Measurements from ENCODE around the gene PACRG.

Gene PACRG

DNA sequence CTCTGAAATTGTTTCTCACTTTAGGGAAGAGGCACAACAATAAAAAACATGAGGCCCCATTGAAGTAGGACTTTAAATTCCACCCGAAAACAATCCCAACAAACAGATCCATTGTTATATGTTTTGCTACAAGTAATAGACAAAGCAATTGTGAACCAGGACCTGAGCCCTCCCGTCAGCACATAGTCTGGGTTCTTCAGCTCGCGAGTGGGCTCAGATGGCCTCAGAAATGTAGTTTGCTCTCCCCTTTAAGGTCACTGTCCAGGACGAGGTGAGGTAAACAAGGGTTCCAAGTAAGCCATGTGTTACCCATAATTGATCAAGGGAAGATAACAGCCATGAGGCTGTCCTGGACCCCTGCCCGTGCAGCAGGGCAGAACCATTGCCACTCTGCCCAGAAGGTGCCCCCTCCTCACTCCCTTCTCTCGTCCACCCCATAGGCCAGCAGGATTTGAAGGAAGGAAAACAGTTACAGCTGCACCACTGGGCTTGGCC lies 526.6 kb downstream of the PACRG start:
- TF ChIP-seq Cebpa-rat (IDR thresholded peaks at IDR 0.05), result no peak
- Histone ChIP-seq H4K20me1 (no peaks in the 10 kb centered on the region), H3K36me3 (no peaks in the 10 kb centered on the region), H3K4me3 (no peak overlapping the region), H3K27ac (no peak overlapping the region), H3K4me1 (peaks cover 0 to 16% (median 6%) of the 10 kb centered on the region in 10 experiments; a peak in 12 of 20 replicates), H3K9me3 (replicated peaks in 1 of 11) (no peaks in the 10 kb centered on the region), H3K9ac (no peak overlapping the region), H3K27me3 (no peaks in the 10 kb centered on the region), H3K4me2 (no peak overlapping the region)

DNA sequence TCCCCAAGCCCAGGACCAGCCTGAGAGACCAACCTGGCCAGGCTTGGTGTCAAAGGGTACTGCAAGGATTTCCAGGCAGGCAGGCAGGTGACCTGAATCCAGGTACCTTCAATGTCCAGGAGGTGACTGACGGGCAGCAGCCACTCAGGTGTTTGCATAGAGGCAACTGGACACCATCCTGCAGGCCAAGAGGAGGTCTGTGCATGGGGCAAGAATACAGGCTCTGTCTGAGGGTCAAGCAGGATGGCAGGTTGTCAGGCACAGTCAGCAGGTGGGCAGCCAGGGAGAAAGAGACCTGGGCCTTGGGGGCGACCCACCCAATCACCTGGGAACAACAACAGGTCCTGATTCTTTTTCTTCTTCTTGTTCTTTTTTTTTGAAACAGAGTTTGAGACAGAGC lies 527.5 kb downstream of the PACRG start:
- no peak overlapping the region for H3K4me2 ChIP-seq
- H3K9me3 ChIP-seq (replicated peaks in 1 of 11), result no peaks in the 10 kb centered on the region

DNA sequence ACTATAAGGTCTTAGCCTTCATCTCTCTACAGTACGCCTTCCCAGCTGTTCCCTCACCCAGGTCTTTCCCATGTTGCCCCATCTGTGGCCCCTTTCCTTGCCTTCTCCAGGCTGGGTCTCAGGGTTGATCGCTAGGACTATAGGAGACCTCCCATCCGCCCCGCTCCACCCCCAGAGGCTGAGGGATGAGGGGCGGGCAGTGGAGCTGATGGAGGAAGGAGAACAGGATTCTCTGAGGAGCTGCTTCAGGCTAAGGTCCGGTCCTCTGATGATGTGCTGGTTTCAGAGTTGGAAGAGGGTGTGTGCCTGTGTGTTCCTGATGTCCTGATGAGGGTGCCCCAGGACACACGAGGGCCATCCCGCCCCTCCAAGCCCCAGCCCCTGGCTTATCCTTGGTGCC lies 531.9 kb downstream of the PACRG start:
- Histone ChIP-seq H3K4me1 (peaks cover 12 to 15% (median 13%) of the 10 kb centered on the region in 10 experiments; a peak in 19 of 20 replicates), H4K20me1 (no peaks in the 10 kb centered on the region), H3K9ac (no peak overlapping the region), H3K4me2 (peak overlapping the region; percentile 56 to 78 (median 66); a peak in 18 of 22 replicates), H3K27me3 (no peaks in the 10 kb centered on the region), H3K27ac (peak overlapping the region in 1 of 11 experiments; percentile 24; a peak in 1 of 22 replicates), H3K4me3 (no peak overlapping the region), H3K9me3 (replicated peaks in 1 of 11) (no peaks in the 10 kb centered on the region), H3K36me3 (no peaks in the 10 kb centered on the region)
- TF ChIP-seq Cebpa-rat (IDR thresholded peaks at IDR 0.05), result no peak

More for the DNA sequence above, 527.5 kb downstream of the PACRG start:
- Histone ChIP-seq H3K36me3 (no peaks in the 10 kb centered on the region), H3K4me1 (peaks cover 4 to 14% (median 6%) of the 10 kb centered on the region in 10 experiments; a peak in 19 of 20 replicates), H3K9ac (no peak overlapping the region), H4K20me1 (no peaks in the 10 kb centered on the region), H3K27ac (no peak overlapping the region), H3K27me3 (no peaks in the 10 kb centered on the region), H3K4me3 (no peak overlapping the region)
- no peak for TF ChIP-seq Cebpa-rat (IDR thresholded peaks at IDR 0.05)

DNA sequence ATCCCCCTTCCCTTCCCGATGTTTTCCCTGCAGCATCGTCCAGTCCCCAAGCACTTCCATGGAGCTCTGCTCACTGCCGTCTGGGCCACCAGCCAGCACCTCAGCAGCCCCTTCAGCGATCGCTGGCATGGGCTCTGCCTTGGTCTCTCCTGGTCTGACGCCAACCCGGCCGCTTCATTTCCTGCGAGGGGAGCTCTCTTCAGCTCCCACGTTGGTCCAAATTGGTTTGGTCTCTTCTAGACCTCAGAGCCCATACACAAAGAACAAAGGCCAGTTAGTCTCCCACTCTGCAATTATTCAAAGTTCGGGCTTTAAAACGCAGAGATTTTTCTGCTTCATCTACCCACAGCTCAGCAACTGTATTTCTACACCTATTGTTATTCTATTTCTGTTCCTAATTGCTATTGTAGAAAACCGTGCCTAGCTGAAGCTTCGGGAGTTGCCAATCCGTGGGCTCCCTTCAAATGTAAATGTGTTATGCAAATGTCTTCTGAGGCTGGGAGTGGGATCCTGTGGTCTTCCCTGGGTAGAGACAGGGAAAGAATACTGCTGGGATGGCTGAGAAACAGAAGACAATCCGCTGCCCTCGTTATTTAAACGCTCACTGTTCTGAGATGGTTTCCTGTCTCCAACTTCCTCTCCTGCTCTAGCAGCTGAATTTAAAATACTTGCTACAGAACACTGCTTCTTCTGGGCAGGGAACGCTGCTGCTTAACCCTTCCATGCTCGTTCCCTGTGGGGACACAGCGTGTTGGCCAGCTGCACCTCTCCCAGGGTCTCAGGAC lies 532.5 kb downstream of the PACRG start:
- Histone ChIP-seq H3K27ac (peak overlapping the region in 7 of 11 experiments; percentile 3 to 48 (median 24); a peak in 8 of 22 replicates), H3K4me1 (peaks cover 12 to 15% (median 13%) of the 10 kb centered on the region in 10 experiments; a peak in 19 of 20 replicates), H3K4me2 (peak overlapping the region; percentile 56 to 78 (median 66)), H3K36me3 (no peaks in the 10 kb centered on the region), H3K4me3 (no peak overlapping the region; a peak in 2 of 20 replicates), H3K27me3 (no peaks in the 10 kb centered on the region), H3K9ac (peak overlapping the region in 4 of 11 experiments; percentile 9 to 42 (median 28); a peak in 6 of 22 replicates), H3K9me3 (replicated peaks in 1 of 11) (no peaks in the 10 kb centered on the region), H4K20me1 (no peaks in the 10 kb centered on the region)
- no peak for TF ChIP-seq Cebpa-rat (IDR thresholded peaks at IDR 0.05)

DNA sequence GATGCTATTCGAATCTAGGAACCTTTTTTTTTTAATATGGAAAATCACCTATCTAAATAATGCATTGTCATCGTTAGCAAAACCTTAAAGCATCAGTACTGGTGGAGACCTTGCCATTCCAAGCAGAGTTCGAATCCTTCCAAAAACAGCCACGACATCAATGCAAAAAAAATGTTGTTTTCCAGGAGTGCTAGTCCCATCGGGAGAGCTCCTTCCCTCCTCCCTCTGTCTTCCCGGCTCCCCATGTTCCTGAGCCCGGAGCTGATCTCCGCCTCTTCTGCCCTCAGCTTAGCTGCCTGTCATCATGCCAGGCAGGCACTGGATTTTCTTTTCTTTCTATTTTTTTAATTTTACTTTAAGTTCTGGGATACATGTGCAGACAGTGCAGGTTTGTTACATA lies 533.1 kb downstream of the PACRG start:
- Histone ChIP-seq H3K9me3 (replicated peaks in 1 of 11) (no peaks in the 10 kb centered on the region), H3K9ac (peak overlapping the region in 4 of 11 experiments; percentile 9 to 42 (median 28); a peak in 3 of 22 replicates), H3K4me1 (peaks cover 12 to 15% (median 13%) of the 10 kb centered on the region in 10 experiments; a peak in 19 of 20 replicates), H3K36me3 (no peaks in the 10 kb centered on the region), H3K4me2 (peak overlapping the region; percentile 56 to 78 (median 66); a peak in 21 of 22 replicates), H4K20me1 (no peaks in the 10 kb centered on the region), H3K27ac (peak overlapping the region in 1 of 11 experiments; percentile 3; a peak in 2 of 22 replicates), H3K4me3 (no peak overlapping the region), H3K27me3 (no peaks in the 10 kb centered on the region)
- TF ChIP-seq Cebpa-rat (IDR thresholded peaks at IDR 0.05), result no peak

DNA sequence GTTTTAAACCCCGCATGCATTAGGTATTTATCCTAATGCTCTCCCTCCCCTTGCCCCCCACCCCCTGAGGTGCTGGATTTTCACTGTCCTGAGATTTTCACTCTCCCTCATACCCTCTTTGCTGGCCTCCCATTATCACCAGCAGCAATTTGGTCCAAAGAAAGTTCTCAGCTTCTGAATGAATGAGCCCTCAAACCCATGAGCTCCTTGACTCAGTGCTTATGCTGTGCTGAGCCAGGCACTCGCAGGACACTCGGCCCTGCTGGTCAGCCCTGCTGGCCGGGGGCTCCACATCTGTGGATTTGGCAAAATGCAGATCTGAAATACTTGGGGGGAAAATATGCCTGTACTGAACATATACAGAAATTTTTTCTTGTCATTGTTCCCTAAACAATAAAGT lies 533.6 kb downstream of the PACRG start:
- no peaks in the 10 kb centered on the region for H3K36me3 ChIP-seq
- H3K4me2 ChIP-seq, result no peak overlapping the region
- no peaks in the 10 kb centered on the region for H4K20me1 ChIP-seq
- H3K27ac ChIP-seq, result no peak overlapping the region
- TF ChIP-seq Cebpa-rat (IDR thresholded peaks at IDR 0.05), result no peak
- no peaks in the 10 kb centered on the region for H3K27me3 ChIP-seq
- H3K9me3 ChIP-seq (replicated peaks in 1 of 11), result no peaks in the 10 kb centered on the region
- H3K4me3 ChIP-seq, result no peak overlapping the region
- H3K9ac ChIP-seq, result no peak overlapping the region
- peaks cover 12 to 15% (median 13%) of the 10 kb centered on the region in 10 experiments; a peak in 19 of 20 replicates for H3K4me1 ChIP-seq

DNA sequence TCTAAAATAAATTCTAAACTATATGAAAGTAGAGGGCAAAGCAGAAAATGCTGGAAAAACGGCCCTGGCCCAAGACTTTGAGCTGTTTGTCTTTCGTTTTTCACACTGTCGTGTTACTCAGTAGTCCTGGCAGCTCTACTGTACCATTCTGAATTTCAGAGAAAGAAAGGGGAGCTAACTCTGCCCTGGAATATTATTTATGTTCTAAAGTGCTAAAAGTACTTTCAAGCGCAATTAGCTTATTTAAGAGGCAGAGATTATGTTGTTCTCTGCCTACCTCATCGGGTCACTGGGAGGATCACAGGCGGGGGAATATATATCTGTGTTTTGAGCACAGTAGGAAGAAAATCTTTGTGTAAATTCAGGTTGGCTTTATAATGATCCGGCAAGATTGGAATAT lies 534.3 kb downstream of the PACRG start:
- no peak overlapping the region for H3K9ac ChIP-seq
- no peaks in the 10 kb centered on the region for H4K20me1 ChIP-seq
- no peaks in the 10 kb centered on the region for H3K9me3 ChIP-seq (replicated peaks in 1 of 11)
- no peaks in the 10 kb centered on the region for H3K27me3 ChIP-seq
- peaks cover 12 to 15% (median 13%) of the 10 kb centered on the region in 10 experiments; a peak in 19 of 20 replicates for H3K4me1 ChIP-seq
- no peaks in the 10 kb centered on the region for H3K36me3 ChIP-seq
- H3K27ac ChIP-seq, result no peak overlapping the region
- TF ChIP-seq Cebpa-rat (IDR thresholded peaks at IDR 0.05), result no peak
- H3K4me3 ChIP-seq, result no peak overlapping the region
- H3K4me2 ChIP-seq, result no peak overlapping the region

DNA sequence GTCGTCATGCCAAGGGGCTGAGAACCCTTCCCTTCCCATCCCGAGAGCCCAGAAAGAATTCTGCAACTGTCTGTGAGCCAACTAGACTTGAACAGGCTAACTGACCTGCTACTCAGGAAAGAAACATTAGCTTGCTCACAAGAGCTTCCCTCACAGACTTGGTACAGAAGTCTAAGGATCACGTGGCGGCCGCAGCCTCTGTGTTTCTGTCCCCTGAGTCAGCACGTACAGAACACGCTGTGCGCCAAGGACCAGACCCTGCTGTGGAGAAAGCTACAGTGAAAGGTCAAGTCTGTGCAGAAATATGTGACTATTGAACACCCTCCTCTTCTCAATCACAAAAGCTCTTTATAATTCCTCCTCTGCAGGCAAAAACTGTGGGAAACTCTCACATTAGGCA lies 535.4 kb downstream of the PACRG start:
- Histone ChIP-seq H3K36me3 (no peaks in the 10 kb centered on the region), H3K9me3 (replicated peaks in 1 of 11) (no peaks in the 10 kb centered on the region), H3K4me1 (peaks cover 12 to 15% (median 13%) of the 10 kb centered on the region in 10 experiments; a peak in 19 of 20 replicates), H3K4me2 (no peak overlapping the region), H3K4me3 (no peak overlapping the region), H3K27ac (no peak overlapping the region), H3K9ac (no peak overlapping the region), H4K20me1 (no peaks in the 10 kb centered on the region), H3K27me3 (no peaks in the 10 kb centered on the region)
- no peak for TF ChIP-seq Cebpa-rat (IDR thresholded peaks at IDR 0.05)

DNA sequence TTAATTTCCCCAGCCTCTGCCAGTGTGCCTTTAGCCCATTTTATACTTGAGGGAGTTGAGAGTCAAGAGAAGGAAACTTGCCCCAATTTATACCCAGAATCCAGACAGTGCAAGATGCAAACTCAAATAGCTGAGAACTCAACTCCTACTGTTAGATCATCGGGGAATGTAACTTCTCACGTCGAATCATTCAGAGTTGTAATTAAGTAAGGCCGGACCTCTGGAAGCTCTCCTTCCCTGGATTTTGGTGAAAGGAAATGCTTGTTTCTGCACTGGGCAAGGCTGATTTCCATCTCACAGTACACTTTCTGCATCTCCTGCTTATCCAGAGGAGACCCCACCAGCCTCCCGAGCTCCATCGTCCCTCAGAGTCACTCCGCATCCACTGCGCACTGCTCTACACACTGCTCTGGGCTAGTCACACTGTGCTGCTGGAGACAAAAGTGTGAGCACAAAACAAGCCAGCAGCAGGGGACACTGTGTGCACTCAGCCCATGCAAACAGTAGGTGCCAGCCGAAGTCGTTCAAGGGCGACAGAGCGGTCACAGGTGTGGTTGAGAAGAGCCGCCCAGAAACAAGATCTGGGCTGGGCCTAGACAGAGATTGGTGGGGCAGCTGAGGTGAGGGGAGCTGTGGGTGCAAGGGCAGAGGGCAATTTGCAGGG lies 536.4 kb downstream of the PACRG start:
- H3K4me3 ChIP-seq, result no peak overlapping the region
- no peak overlapping the region for H3K27ac ChIP-seq
- no peaks in the 10 kb centered on the region for H3K36me3 ChIP-seq
- no peak overlapping the region for H3K4me2 ChIP-seq
- H3K4me1 ChIP-seq, result peaks cover 12 to 15% (median 13%) of the 10 kb centered on the region in 10 experiments; a peak in 19 of 20 replicates
- TF ChIP-seq Cebpa-rat (IDR thresholded peaks at IDR 0.05), result no peak
- no peaks in the 10 kb centered on the region for H3K27me3 ChIP-seq
- no peaks in the 10 kb centered on the region for H4K20me1 ChIP-seq
- H3K9me3 ChIP-seq (replicated peaks in 1 of 11), result no peaks in the 10 kb centered on the region
- H3K9ac ChIP-seq, result no peak overlapping the region

Data from BLaER1 treated with 17β-estradiol and CSF1 and Interleukin-3, amounts not matched to agents 10 nM and 100 nM (cell line).